ENCODE data around the gene NPBWR2. TPM values are rescaled to one million over a fixed set of nuclear protein-coding genes. Genes with fewer than 3 reads are reported as not detected.

NPBWR2 gene
- polyA plus RNA-seq, 3 donors: not detected

GRCh38 chr20:64098471-64099013, 8.8 kb downstream of the NPBWR2 start:
- Histone ChIP-seq H3K36me3 (replicated peaks in 1 of 2; ENCODE audit: control insufficient read depth in 1 of 2, insufficient read depth in 2 of 2, low read length in 2 of 2) (peaks cover 41 to 51% of the 10 kb centered on the region in 2 donors), H2AFZ (ENCODE audit: insufficient read depth, low read depth, low read length, poor library complexity, severe bottlenecking) (no peak overlapping the region), H3K27me3 (ENCODE audit: control insufficient read depth in 2 of 2, insufficient read depth in 2 of 2, low read length in 2 of 2) (peaks cover 6 to 31% of the 10 kb centered on the region in 2 donors), H4K20me1 (ENCODE audit: insufficient read depth, low read length) (peaks cover 20% of the 10 kb centered on the region), H3K4me1 (ENCODE audit: control insufficient read depth in 1 of 2, insufficient read depth in 2 of 2, low read length in 2 of 2) (peaks cover 4 to 7% of the 10 kb centered on the region in 2 donors), H3K4me3 (replicated peaks in 1 of 3; ENCODE audit: low read depth in 2 of 3, low read length in 3 of 3) (no peak overlapping the region), H3K9me3 (replicated peaks in 1 of 2; ENCODE audit: control insufficient read depth in 1 of 2, insufficient read depth in 1 of 2, low read length in 2 of 2) (no peaks in the 10 kb centered on the region), H3K27ac (ENCODE audit: low read depth in 1 of 2, low read length in 2 of 2) (no peak overlapping the region), H3K4me2 (replicated peaks; ENCODE audit: extremely low read depth, low read length, poor library complexity, severe bottlenecking) (no peak overlapping the region), H3K79me2 (ENCODE audit: insufficient read depth, low read length) (no peaks in the 10 kb centered on the region), H3K9ac (ENCODE audit: insufficient read depth, low read length, poor library complexity, severe bottlenecking) (no peak overlapping the region)
- peaks cover 45 to 53% of the 10 kb centered on the region in 2 donors for H3K36me3 Mint-ChIP-seq
- H3K4me3 Mint-ChIP-seq: no peak overlapping the region
- H3K27me3 Mint-ChIP-seq (ENCODE audit: low read depth in 3 of 3): peaks cover 25 to 30% (median 27%) of the 10 kb centered on the region in 3 donors
- intact Hi-C loops (cut with micrococcal nuclease): no loop called here
- H3K27ac Mint-ChIP-seq: no peak overlapping the region
- no peak for DNase-seq
- TF ChIP-seq CTCF (IDR thresholded peaks at IDR 0.05): no peak
- 97% methylated on average over 28 of the region's 28 CpGs for WGBS (ENCODE audit: insufficient coverage)
- H3K4me1 Mint-ChIP-seq: peaks cover 6% of the 10 kb centered on the region
- H3K9me3 Mint-ChIP-seq: peaks cover 2 to 12% (median 5%) of the 10 kb centered on the region in 7 donors

GRCh38 chr20:64096535-64096934, 10.8 kb downstream of the NPBWR2 start:
- Histone ChIP-seq H3K79me2 (ENCODE audit: insufficient read depth, low read length) (no peaks in the 10 kb centered on the region), H3K9me3 (replicated peaks in 1 of 2; ENCODE audit: control insufficient read depth in 1 of 2, insufficient read depth in 1 of 2, low read length in 2 of 2) (no peaks in the 10 kb centered on the region), H3K4me2 (replicated peaks; ENCODE audit: extremely low read depth, low read length, poor library complexity, severe bottlenecking) (no peak overlapping the region), H2AFZ (ENCODE audit: insufficient read depth, low read depth, low read length, poor library complexity, severe bottlenecking) (no peak overlapping the region), H4K20me1 (ENCODE audit: insufficient read depth, low read length) (peaks cover 30% of the 10 kb centered on the region), H3K36me3 (replicated peaks in 1 of 2; ENCODE audit: control insufficient read depth in 1 of 2, insufficient read depth in 2 of 2, low read length in 2 of 2) (peaks cover 41 to 51% of the 10 kb centered on the region in 2 donors), H3K9ac (ENCODE audit: insufficient read depth, low read length, poor library complexity, severe bottlenecking) (no peak overlapping the region), H3K27ac (ENCODE audit: low read depth in 1 of 2, low read length in 2 of 2) (no peak overlapping the region), H3K27me3 (ENCODE audit: control insufficient read depth in 2 of 2, insufficient read depth in 2 of 2, low read length in 2 of 2) (peaks cover 0 to 12% of the 10 kb centered on the region in 2 donors), H3K4me1 (ENCODE audit: control insufficient read depth in 1 of 2, insufficient read depth in 2 of 2, low read length in 2 of 2) (no peaks in the 10 kb centered on the region), H3K4me3 (replicated peaks in 1 of 3; ENCODE audit: low read depth in 2 of 3, low read length in 3 of 3) (no peak overlapping the region)
- no peak for DNase-seq
- Mint-ChIP-seq H3K4me3 (no peak overlapping the region), H3K27me3 (ENCODE audit: low read depth in 3 of 3) (peaks cover 7 to 11% (median 10%) of the 10 kb centered on the region in 3 donors), H3K36me3 (peaks cover 44 to 53% of the 10 kb centered on the region in 2 donors), H3K27ac (no peak overlapping the region), H3K4me1 (peaks cover 8% of the 10 kb centered on the region), H3K9me3 (peaks cover 2 to 10% (median 5%) of the 10 kb centered on the region in 7 donors)
- intact Hi-C loops (cut with micrococcal nuclease): no loop called here
- no peak for TF ChIP-seq CTCF (IDR thresholded peaks at IDR 0.05)
- WGBS (ENCODE audit: insufficient coverage): 77% methylated on average over 5 of the region's 6 CpGs
